C4-2B (cell line): ENCODE measurements around the gene ZNF471.

Source experiments
- H3K27ac ChIP-seq: fragments of 450-650 bp; 2 replicates; pipeline ENCODE4 v1.5.1; 2017
- CTCF ChIP-seq: fragments of 450-650 bp; conservative IDR thresholded peaks from 2 replicates; pipeline ENCODE4 v1.5.1; 2017; ENCODE audit warnings: mild to moderate bottlenecking
- ZFX ChIP-seq: fragments of 450-650 bp; IDR thresholded peaks from 2 replicates; pipeline ENCODE4 v1.6.1; 2017

The ZNF471 gene

DNA sequence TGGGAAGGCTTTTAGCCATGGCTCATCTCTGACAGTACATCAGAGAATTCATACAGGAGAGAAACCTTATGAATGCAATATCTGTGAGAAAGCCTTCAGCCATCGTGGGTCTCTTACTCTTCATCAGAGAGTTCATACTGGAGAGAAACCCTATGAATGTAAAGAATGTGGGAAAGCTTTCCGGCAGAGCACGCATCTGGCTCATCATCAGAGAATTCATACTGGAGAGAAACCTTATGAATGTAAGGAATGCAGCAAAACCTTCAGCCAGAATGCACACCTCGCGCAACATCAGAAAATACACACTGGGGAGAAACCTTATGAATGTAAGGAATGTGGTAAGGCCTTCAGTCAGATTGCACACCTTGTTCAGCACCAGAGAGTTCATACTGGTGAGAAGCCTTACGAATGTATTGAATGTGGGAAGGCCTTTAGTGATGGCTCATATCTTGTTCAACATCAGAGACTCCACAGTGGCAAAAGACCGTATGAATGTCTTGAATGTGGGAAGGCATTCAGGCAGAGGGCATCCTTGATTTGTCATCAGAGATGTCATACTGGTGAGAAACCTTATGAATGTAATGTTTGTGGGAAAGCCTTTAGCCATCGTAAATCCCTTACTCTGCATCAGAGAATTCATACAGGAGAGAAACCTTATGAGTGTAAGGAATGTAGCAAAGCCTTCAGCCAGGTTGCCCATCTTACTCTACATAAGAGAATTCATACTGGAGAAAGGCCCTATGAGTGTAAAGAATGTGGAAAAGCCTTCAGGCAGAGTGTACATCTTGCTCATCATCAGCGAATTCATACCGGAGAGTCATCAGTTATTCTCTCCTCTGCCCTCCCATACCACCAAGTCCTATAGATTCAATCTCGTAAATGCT lies 70.3 kb downstream of the ZNF471 start:
- TF ChIP-seq ZFX (no peak), CTCF (no peak)
- no peak overlapping the region for H3K27ac ChIP-seq
